GM21786 (cell line): ENCODE results near the gene TEDC2.

Source experiments
- ATAC-seq: cut with Tn5 transposase; IDR thresholded peaks from one replicate; pipeline ENCODE4 v1.9.1; 2021; ENCODE audit not compliant: unreplicated experiment

The TEDC2 gene

DNA sequence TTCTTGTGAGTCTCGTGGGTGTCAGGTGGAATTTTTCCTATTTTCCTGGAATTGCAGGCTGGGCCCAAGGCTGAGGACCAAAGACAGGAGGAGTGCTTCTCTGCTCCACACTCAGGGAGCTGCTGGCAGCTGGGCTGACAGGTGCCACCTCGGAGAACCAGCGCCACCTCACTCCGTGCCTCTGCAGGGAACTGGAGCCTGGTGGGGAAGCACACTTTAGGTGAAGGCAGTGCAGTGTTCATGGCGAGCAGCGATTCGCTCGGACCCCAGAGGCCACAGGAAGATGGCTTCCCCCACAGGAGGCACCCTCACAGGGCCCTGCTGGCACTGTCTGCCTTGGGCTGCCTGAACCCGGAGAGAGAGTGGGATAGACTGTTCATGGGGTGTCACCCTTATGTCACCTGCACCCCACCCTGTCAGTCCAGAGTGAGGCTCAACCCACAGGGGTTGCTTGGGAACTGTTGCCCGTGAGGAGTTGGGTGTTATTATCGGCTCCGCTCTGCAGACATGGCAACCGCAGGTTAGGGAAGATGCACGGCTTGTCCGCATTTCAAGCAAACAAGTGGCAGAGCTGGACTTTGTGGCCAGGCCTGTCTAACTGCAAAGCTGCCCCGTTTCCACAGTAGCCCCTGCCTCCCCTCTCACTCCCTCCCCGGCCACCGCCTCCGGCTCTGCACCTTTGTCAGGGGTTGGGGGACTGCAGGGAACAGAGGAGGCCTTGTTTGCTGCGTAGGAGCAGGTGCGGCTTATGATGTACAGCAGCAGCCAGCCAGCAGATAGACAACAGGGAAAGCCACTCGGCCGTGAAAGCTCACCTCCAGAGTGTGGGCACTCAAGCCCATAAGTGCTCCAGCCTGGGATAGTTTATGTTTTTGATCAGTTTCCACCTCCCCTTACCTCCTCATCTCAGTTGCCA is 30.5 kb downstream of the TEDC2 start:
- ATAC-seq: no peak

GRCh38 chr16:2492292-2492691 is 32.4 kb downstream of the TEDC2 start:
- no peak for ATAC-seq

DNA sequence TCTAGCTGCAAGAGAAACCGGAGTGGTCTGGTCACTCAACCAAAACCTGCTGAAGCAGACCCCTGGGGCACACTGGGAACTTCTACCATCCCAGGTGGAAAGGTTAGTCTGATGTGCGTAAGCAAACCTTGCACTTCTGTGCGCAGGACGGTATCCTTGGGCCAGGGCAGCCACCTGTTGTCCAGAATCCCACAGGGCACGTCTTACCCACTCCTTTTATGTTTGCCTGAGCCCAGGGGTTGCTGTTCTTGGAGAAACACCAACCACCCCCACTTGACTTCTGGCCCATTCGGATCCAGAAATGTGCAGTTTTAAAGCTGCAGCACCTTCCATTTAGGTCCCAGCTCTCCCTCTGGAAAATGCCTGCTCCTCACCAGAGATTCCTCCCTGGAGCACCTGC is 33.7 kb downstream of the TEDC2 start:
- no peak for ATAC-seq

- ATAC-seq: no peak
These were observed 34.7 kb downstream of the TEDC2 start for GRCh38 chr16:2494616-2495015.

- no peak for ATAC-seq
These were observed 35.1 kb downstream of the TEDC2 start for GRCh38 chr16:2495041-2495440.

DNA sequence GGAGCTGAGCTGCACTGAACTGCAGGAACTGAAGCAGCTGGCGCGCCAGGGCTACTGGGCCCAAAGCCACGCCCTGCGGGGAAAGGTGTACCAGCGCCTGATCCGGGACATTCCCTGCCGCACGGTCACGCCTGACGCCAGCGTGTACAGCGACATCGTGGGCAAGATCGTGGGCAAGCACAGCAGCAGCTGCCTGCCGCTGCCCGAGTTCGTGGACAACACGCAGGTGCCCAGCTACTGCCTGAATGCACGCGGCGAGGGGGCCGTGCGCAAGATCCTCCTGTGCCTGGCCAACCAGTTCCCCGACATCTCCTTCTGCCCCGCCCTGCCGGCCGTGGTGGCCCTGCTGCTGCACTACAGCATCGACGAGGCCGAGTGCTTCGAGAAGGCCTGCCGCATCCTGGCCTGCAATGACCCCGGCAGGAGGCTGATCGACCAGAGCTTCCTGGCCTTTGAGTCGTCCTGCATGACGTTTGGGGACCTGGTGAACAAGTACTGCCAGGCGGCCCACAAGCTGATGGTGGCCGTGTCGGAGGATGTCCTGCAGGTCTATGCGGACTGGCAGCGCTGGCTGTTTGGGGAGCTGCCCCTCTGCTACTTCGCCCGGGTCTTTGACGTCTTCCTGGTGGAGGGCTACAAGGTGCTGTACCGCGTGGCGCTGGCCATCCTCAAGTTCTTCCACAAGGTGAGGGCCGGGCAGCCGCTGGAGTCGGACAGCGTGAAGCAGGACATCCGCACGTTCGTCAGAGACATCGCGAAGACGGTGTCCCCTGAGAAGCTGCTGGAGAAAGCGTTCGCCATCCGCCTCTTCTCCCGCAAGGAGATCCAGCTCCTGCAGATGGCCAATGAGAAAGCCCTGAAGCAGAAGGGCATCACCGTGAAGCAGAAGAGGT is 36.6 kb downstream of the TEDC2 start:
- no peak for ATAC-seq

- no peak for ATAC-seq
These were observed 37.3 kb downstream of the TEDC2 start for GRCh38 chr16:2497116-2497630.

GRCh38 chr16:2497695-2498484 is 38.0 kb downstream of the TEDC2 start:
- ATAC-seq: no peak

- ATAC-seq: no peak
These were observed 38.8 kb downstream of the TEDC2 start for GRCh38 chr16:2498531-2499253.

GRCh38 chr16:2499454-2499853 is 39.5 kb downstream of the TEDC2 start:
- ATAC-seq: no peak

DNA sequence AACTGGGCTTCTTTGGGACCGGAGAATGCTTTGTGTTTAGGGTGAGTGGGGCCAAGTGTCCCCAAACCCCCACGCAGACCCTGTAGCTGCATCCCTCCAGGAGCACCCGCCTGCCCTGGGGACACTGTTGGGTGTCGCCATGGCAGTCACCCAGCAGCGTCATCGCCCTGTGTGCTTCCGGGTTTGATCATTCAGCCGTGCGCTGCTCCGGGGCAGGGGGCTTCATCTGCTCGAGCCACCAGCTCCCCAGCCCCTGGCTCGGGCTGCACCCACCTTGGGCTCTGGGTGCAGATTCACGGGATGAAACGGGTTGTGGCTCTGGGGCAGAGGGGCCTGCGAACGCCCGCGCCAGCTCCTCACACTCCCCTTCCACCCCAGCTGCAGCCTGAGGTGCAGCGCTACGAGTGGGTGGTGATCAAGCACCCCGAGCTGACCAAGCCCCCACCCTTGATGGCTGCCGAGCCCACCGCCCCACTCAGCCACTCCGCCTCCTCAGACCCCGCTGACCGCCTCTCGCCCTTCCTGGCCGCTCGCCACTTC is 40.1 kb downstream of the TEDC2 start:
- ATAC-seq: no peak

GRCh38 chr16:2500430-2500917 is 40.6 kb downstream of the TEDC2 start:
- ATAC-seq: no peak

DNA sequence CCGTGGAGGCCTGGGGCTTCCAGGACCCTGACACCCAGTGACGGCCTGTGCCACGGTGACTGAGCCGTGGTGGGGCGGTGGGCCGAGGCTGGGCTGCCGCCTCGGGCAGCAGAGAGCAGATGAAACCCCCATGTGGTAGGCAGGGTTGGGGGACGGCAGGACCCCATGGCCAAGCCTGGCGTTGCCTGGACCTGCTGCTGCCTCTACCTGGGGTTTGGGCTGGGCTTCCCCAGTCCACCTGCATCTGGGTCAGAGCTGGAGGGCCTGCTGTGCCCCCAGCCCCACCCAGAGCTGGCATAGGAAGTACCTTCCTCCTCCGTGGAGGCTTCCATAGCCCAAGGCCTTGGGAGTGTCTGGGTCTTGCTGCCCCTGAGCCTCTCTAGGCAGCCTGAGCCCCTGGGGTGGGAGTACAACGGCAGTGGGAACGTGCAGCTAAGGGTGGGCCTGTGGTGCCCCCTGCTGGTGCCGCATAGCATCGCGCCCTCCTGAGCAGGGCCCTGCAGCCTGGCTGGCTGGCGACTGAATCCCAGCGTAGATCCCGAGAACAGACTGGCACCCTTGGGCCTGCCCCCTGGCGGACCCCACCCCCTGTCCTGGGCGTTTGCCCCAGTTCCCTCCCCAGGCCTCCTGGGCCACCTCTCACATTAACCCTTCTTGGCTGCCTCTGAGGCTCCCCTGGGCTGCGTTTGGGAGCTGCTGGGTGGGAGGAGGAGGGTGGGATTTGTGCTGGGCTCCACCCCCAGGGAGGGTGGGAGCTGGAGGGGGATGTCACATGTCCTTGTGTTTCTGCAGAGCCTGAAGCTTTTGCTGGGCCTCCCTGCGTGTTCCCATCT is 41.2 kb downstream of the TEDC2 start:
- no peak for ATAC-seq

DNA sequence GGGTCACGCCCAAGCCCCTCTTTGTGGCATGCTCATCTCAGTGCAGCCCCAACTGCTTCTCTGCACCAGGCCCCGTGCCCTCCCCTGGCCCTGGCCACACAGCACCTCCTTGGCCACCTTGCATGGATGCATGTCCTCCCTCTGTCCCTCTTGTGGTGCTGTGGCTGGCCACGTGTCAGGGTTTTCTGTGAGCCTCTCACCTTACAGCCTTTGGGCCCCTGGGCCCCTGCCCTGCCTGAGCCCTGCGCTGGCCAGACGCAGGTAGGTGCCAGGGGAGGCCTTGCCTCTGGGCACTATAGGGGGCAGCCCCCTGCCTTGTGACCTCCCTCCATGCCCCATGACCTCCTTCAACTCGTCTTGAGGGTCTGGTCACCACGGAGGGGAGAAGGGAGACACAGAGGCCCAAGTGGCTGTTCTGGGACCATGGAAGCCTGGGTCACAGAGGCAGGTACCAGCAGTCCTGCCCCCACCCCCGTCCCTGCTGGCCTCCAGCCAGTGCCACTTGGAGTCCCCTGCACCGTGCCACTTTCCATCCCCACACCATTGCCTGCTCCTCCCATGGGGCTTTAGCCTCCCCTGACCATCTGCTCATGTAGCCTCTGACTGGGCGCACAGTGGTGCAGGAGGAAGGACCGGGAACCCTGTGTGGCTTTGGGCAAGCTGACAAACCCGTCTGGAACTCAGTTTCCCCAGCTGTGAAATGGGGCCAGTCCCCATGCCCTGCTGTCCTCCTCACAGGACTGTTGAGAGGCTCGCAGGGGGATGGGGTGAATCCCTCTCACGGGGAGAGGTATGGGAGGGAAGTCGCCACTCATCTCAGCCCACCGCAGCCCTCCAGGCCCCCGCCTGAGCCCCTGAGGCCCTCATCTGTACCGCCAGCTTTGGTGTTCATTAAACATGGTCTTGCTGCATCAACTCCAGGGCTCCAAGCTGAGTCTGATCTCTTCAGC is 42.3 kb downstream of the TEDC2 start:
- no peak for ATAC-seq

- ATAC-seq: no peak
These were observed 45.8 kb downstream of the TEDC2 start for GRCh38 chr16:2505695-2506094.

DNA sequence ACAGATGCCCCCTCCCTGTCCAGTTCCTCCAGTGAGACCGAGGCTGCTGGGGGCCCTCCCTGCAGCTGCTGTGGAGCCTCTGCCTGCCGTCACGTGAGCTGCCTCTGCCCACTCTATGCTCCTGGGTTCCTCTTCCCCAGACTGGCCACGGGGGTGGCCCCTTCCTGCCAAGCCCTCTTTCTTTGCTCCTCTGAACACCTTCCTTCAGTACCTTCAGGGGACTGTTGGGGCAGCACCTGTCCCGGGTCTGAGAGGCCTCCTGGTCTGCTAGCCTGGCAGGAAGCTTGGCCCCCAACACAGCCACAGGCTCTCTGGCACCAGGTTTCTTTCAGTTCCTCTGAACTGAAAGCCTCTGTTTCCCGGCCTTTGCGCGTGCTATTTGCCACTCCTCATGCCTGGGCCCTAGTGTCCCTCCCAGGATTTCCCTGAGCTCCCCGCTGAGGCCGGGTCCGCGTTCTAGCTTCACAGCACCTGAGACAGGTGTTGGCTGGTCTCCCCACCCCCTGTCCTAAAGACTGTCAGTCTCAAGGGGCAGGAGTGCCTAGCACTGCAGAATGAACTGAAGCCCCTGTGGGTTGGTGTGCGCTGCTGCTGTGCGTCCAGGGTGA is 47.2 kb downstream of the TEDC2 start:
- ATAC-seq: peak; percentile 73

DNA sequence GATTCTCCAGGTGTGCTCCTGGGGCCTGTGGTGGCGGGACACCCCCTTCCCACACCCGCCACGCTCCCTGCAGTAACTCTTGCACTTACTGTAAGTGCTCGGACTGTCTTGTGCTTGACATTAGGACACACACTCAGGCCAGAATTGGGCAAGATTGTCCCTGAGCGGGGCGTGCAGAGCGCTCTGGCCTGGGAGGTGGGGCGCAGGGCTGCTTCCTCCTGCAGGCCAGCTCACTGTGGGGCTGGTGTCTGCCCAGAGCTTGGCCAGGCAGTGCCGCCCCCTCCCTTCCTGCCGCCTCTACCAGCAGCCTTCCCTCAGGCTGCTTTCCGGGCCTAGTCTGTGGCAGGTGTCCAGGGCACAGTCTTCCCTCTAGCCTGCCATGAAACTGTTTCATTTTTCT is 47.8 kb downstream of the TEDC2 start:
- no peak for ATAC-seq
